Right cardiac atrium (tissue), 5 donors: ENCODE results near the gene ISG15. TPM values are rescaled to one million over a fixed set of nuclear protein-coding genes. Genes with fewer than 3 reads are reported as not detected.

Source experiments
- ATAC-seq, 2 donors: fragments of 200-7000 bp; cut with Tn5 transposase; one replicate each; pipeline versions ENCODE4 v1.8.0 to v1.9.1; 2020; ENCODE audit warnings: moderate library complexity in 2 of 2, mild to moderate bottlenecking in 1 of 2
- DNase-seq, 3 donors: peaks; one replicate each; pipeline ENCODE4 v3.0.0-alpha.2; 2020
- H3K27ac ChIP-seq: one replicate; pipeline ENCODE4 v1.5.1; 2013; ENCODE audit warnings: mild to moderate bottlenecking, low read length, control low read depth, moderate library complexity
- H3K27me3 ChIP-seq: one replicate; pipeline ENCODE4 v1.6.1; 2013; ENCODE audit not compliant: control insufficient read depth, insufficient read depth
- H3K4me1 ChIP-seq: one replicate; pipeline ENCODE4 v1.6.1; 2013; ENCODE audit warnings: low read length; ENCODE audit not compliant: control insufficient read depth, insufficient read depth
- H3K4me3 ChIP-seq: one replicate; pipeline ENCODE4 v1.5.1; 2013; ENCODE audit warnings: low read length, control low read depth
- H3K9me3 ChIP-seq: one replicate; pipeline ENCODE4 v1.6.1; 2013; ENCODE audit warnings: low read length; ENCODE audit not compliant: control insufficient read depth
- WGBS: extraction: QIAGEN DNeasy Blood & Tissue Kit; methylation state at CpG from one replicate; pipeline ENCODE4 v1.1.7; 2013; 5-methylcytosine and 5-hydroxymethylcytosine counted together
- intact Hi-C, 4 donors: fragments of 100-400 bp; cut with DNase I; formaldehyde crosslinking; loops; one replicate each; pipeline versions ENCODE4 v1.11.0 to v1.14.0; 2022 to 2023
- polyA plus RNA-seq: library from polyadenylated mRNA; stranded (reverse); fragments of 200-250 nt; gene quantifications from one replicate; pipeline ENCODE4 v1.2.3, GENCODE V29; 2013
- total RNA-seq, 4 donors: library from RNA; stranded (reverse); fragmentation: NEBNext Ultra II Directional; extraction: Animal tissue kit (Norgen Biotek cat#: 25700); gene quantifications; one replicate each; pipeline ENCODE4 v1.2.1, GENCODE V29; 2021
- donor health status: healthy with polysubstance abuse.
- donor health status: DM: no; HTN: yes; CAD: no.
- donor health status: DM: no; HTN: no; CAD: no.
- donor health status: DM: no; HTN: yes; CAD: no; lungs with severe emphysema.
- donor health status: DM: yes; HTN: yes; CAD: no.

Gene ISG15
- total and polyA plus RNA-seq, 5 donors, result 16.1 to 65.5 (median 24.8) TPM

GRCh38 chr1:970242-970972, 42.9 kb upstream of the ISG15 start:
- DNase-seq, result peak in 1 of 3 donors; percentile 52
- no peaks in the 10 kb centered on the region for H3K9me3 ChIP-seq
- ATAC-seq, result no peak
- no peaks in the 10 kb centered on the region for H3K4me1 ChIP-seq
- H3K4me3 ChIP-seq, result no peak overlapping the region
- 16% methylated on average over 33 of the region's 33 CpGs for whole genome bisulfite sequencing
- intact Hi-C loops, result no loop called here
- no peak overlapping the region for H3K27ac ChIP-seq
- no peaks in the 10 kb centered on the region for H3K27me3 ChIP-seq

- ATAC-seq (peak in 1 of 2 donors; percentile 0), DNase-seq (peak in 1 of 3 donors; percentile 53)
- Histone ChIP-seq H3K27ac (no peak overlapping the region), H3K9me3 (no peaks in the 10 kb centered on the region), H3K4me3 (no peak overlapping the region), H3K27me3 (no peaks in the 10 kb centered on the region), H3K4me1 (no peaks in the 10 kb centered on the region)
- intact Hi-C loops, result no loop called here
- WGBS, result 37% methylated on average over 42 of the region's 42 CpGs
Measured at GRCh38 chr1:970973-971730, 42.1 kb upstream of the ISG15 start.

- ATAC-seq, result peak in 1 of 2 donors; percentile 0
- H3K27ac ChIP-seq, result no peak overlapping the region
- H3K4me3 ChIP-seq, result no peak overlapping the region
- no peaks in the 10 kb centered on the region for H3K4me1 ChIP-seq
- WGBS, result 78% methylated on average over 34 of the region's 34 CpGs
- DNase-seq, result peak in 1 of 3 donors; percentile 58
- no peaks in the 10 kb centered on the region for H3K27me3 ChIP-seq
- H3K9me3 ChIP-seq, result no peaks in the 10 kb centered on the region
- intact Hi-C loops, result no loop called here
Measured at GRCh38 chr1:971751-972506, 41.4 kb upstream of the ISG15 start.

GRCh38 chr1:972726-973458, 40.4 kb upstream of the ISG15 start:
- Histone ChIP-seq H3K9me3 (no peaks in the 10 kb centered on the region), H3K4me1 (no peaks in the 10 kb centered on the region), H3K4me3 (no peak overlapping the region), H3K27ac (no peak overlapping the region), H3K27me3 (no peaks in the 10 kb centered on the region)
- 76% methylated on average over 28 of the region's 28 CpGs for WGBS
- intact Hi-C loops, result no loop called here
- ATAC-seq (peak; percentile 6 to 7), DNase-seq (peak in 2 of 3 donors; percentile 60 to 61)

GRCh38 chr1:973459-974292, 39.6 kb upstream of the ISG15 start:
- no peaks in the 10 kb centered on the region for H3K4me1 ChIP-seq
- WGBS, result 78% methylated on average over 28 of the region's 28 CpGs
- no peak overlapping the region for H3K27ac ChIP-seq
- peak in 1 of 3 donors; percentile 57 for DNase-seq
- intact Hi-C loops, result no loop called here
- H3K27me3 ChIP-seq, result no peaks in the 10 kb centered on the region
- no peaks in the 10 kb centered on the region for H3K9me3 ChIP-seq
- no peak overlapping the region for H3K4me3 ChIP-seq
- peak; percentile 2 to 5 for ATAC-seq

- no peaks in the 10 kb centered on the region for H3K9me3 ChIP-seq
- ATAC-seq (no peak), DNase-seq (peak in 1 of 3 donors; percentile 44)
- intact Hi-C loops, result no loop called here
- WGBS, result 85% methylated on average over 11 of the region's 11 CpGs
- no peaks in the 10 kb centered on the region for H3K4me1 ChIP-seq
- no peak overlapping the region for H3K4me3 ChIP-seq
- H3K27ac ChIP-seq, result no peak overlapping the region
- H3K27me3 ChIP-seq, result no peaks in the 10 kb centered on the region
Measured at GRCh38 chr1:974293-974640, 39.0 kb upstream of the ISG15 start.

GRCh38 chr1:974687-975328, 38.5 kb upstream of the ISG15 start:
- H3K9me3 ChIP-seq, result no peaks in the 10 kb centered on the region
- no peak overlapping the region for H3K4me3 ChIP-seq
- no peak for ATAC-seq
- H3K4me1 ChIP-seq, result no peaks in the 10 kb centered on the region
- intact Hi-C loops, result no loop called here
- no peaks in the 10 kb centered on the region for H3K27me3 ChIP-seq
- DNase-seq, result peak in 1 of 3 donors; percentile 62
- WGBS, result 63% methylated on average over 17 of the region's 17 CpGs
- no peak overlapping the region for H3K27ac ChIP-seq

- DNase-seq (peak in 1 of 3 donors; percentile 57), ATAC-seq (no peak)
- Histone ChIP-seq H3K27me3 (no peaks in the 10 kb centered on the region), H3K4me3 (no peak overlapping the region), H3K27ac (no peak overlapping the region), H3K4me1 (no peaks in the 10 kb centered on the region), H3K9me3 (no peaks in the 10 kb centered on the region)
- WGBS, result 81% methylated on average over 9 of the region's 9 CpGs
- intact Hi-C loops, result no loop called here
Measured at GRCh38 chr1:975365-975764, 37.9 kb upstream of the ISG15 start.

- peak in 1 of 2 donors; percentile 16 for ATAC-seq
- H3K4me3 ChIP-seq, result no peak overlapping the region
Measured at GRCh38 chr1:975896-976683, 37.2 kb upstream of the ISG15 start.

More at GRCh38 chr1:975896-976683, 37.2 kb upstream of the ISG15 start:
- 7% methylated on average over 40 of the region's 40 CpGs for WGBS
- no peaks in the 10 kb centered on the region for H3K27me3 ChIP-seq
- peak; percentile 37 to 83 (median 73) for DNase-seq
- no peaks in the 10 kb centered on the region for H3K4me1 ChIP-seq
- intact Hi-C loops, result no loop called here
- H3K27ac ChIP-seq, result peak overlapping the region; percentile 2
- no peaks in the 10 kb centered on the region for H3K9me3 ChIP-seq
